Fibroblast of lung (primary cell): ENCODE data around the gene DCLK2. TPM values are rescaled to one million over a fixed set of nuclear protein-coding genes. Genes with fewer than 3 reads are reported as not detected.

ENCODE experiments used
- DNase-seq, 2 donors: peaks; one replicate each; pipeline versions ENCODE4 v3.0.0 to v3.0.0-alpha.2; 2010; ENCODE audit warnings: low read depth in 2 of 2
- H2AFZ ChIP-seq: 2 replicates; pipeline ENCODE4 v1.5.1; 2012; ENCODE audit warnings: low read length, control low read depth, inconsistent platforms
- H3K27ac ChIP-seq: 2 replicates; pipeline ENCODE4 v1.5.1; 2011; ENCODE audit warnings: low read length, control low read depth; ENCODE audit not compliant: insufficient read depth
- H3K27me3 ChIP-seq: 2 replicates; pipeline ENCODE4 v1.5.1; 2011; ENCODE audit warnings: mild to moderate bottlenecking, low read length; ENCODE audit not compliant: control insufficient read depth, insufficient read depth
- H3K36me3 ChIP-seq: 2 replicates; pipeline ENCODE4 v1.5.1; 2011; ENCODE audit warnings: low read length; ENCODE audit not compliant: control insufficient read depth, insufficient read depth
- H3K4me1 ChIP-seq: 2 replicates; pipeline ENCODE4 v1.5.1; 2011; ENCODE audit warnings: low read length; ENCODE audit not compliant: control insufficient read depth, insufficient read depth; ENCODE audit errors: extremely low read depth
- H3K4me2 ChIP-seq: 2 replicates; pipeline ENCODE4 v1.5.1; 2011; ENCODE audit warnings: low read length, control low read depth; ENCODE audit not compliant: insufficient read depth; ENCODE audit errors: extremely low read depth
- H3K4me3 ChIP-seq, 4 experiments: fragments of 200-600 bp in 1 of 4; sonication (generic) in 1 of 4; replicated peaks in 1 of 4; 2 replicates each; pipeline ENCODE4 v1.5.1; 2011 to 2016; ENCODE audit warnings: low read length in 4 of 4, low read depth in 3 of 4, mild to moderate bottlenecking in 3 of 4, control low read depth in 2 of 4, inconsistent platforms in 1 of 4, mixed read lengths in 1 of 4; ENCODE audit not compliant: insufficient read depth in 1 of 4; ENCODE audit errors: control extremely low read depth in 1 of 4
- H3K79me2 ChIP-seq: 2 replicates; pipeline ENCODE4 v1.5.1; 2012; ENCODE audit warnings: mild to moderate bottlenecking, low read length, inconsistent platforms; ENCODE audit not compliant: control insufficient read depth, insufficient read depth
- H3K9ac ChIP-seq: 2 replicates; pipeline ENCODE4 v1.5.1; 2011; ENCODE audit warnings: mild to moderate bottlenecking, low read length, control low read depth; ENCODE audit not compliant: insufficient read depth
- H3K9me3 ChIP-seq: 2 replicates; pipeline ENCODE4 v1.5.1; 2012; ENCODE audit warnings: low read depth, low read length; ENCODE audit not compliant: control insufficient read depth, insufficient read depth
- H4K20me1 ChIP-seq: 2 replicates; pipeline ENCODE4 v1.5.1; 2011; ENCODE audit warnings: low read length; ENCODE audit not compliant: control insufficient read depth, insufficient read depth; ENCODE audit errors: extremely low read depth
- EZH2 ChIP-seq: IDR thresholded peaks from 2 replicates; pipeline ENCODE4 v1.5.1; 2012; ENCODE audit warnings: low read length, control low read depth, mild to moderate bottlenecking; ENCODE audit errors: missing control alignments
- polyA plus RNA-seq, 2 donors: library from polyadenylated mRNA; depleted of rRNA in 1 of 2; stranded (reverse) in 1 of 2; unstranded in 1 of 2; fragments of >200 nt; gene quantifications; 2 replicates each; pipeline ENCODE4 v1.2.1, GENCODE V29; 2011 to 2012; ENCODE audit warnings: missing spikeins in 1 of 2
- total RNA-seq: library from RNA; depleted of rRNA; stranded (reverse); fragments of >200 nt; gene quantifications from 2 replicates; pipeline ENCODE4 v1.2.1, GENCODE V29; 2014
- TF ChIP-seq, protein P1 (sequence below), 2 donors: IDR thresholded peaks in 1 of 2; conservative IDR thresholded peaks in 1 of 2; 1 replicate in 1 of 2; 2 replicates in 1 of 2; pipeline ENCODE4 v1.5.1; 2011 to 2012; ENCODE audit warnings: low read length in 2 of 2, control low read depth in 1 of 2, inconsistent platforms in 1 of 2, low read depth in 1 of 2, mild to moderate bottlenecking in 1 of 2

The DCLK2 gene
- total and polyA plus RNA-seq, 2 donors (not counting 1 experiment from before 2014, with no cell fraction given): 3.8 to 14.0 TPM

DNA sequence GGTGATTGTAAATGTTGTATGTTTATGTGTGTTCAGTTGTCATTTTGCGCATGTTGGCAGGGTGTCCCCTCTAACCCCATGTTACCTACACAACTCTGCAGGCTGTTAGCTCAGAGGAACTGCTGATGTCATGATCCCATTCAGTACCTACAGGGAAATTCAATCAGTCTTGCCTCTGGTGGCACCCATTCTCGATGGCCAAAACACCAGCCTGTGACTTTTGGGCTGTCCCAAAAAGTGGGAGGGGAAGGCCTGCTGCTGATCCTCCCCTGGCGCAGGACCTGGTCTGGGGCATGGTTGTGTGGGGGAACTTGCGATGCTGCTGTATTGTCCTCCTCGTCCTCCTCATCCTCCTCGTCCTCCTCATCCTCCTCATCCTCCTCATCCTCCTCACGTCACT lies 174.5 kb downstream of the DCLK2 start:
- no peaks in the 10 kb centered on the region for H3K4me1 ChIP-seq
- H3K27me3 ChIP-seq: no peaks in the 10 kb centered on the region
- TF ChIP-seq, protein P1, sequence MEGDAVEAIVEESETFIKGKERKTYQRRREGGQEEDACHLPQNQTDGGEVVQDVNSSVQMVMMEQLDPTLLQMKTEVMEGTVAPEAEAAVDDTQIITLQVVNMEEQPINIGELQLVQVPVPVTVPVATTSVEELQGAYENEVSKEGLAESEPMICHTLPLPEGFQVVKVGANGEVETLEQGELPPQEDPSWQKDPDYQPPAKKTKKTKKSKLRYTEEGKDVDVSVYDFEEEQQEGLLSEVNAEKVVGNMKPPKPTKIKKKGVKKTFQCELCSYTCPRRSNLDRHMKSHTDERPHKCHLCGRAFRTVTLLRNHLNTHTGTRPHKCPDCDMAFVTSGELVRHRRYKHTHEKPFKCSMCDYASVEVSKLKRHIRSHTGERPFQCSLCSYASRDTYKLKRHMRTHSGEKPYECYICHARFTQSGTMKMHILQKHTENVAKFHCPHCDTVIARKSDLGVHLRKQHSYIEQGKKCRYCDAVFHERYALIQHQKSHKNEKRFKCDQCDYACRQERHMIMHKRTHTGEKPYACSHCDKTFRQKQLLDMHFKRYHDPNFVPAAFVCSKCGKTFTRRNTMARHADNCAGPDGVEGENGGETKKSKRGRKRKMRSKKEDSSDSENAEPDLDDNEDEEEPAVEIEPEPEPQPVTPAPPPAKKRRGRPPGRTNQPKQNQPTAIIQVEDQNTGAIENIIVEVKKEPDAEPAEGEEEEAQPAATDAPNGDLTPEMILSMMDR (conservative IDR thresholded peaks at IDR 0.05 in 1 of 2, IDR thresholded peaks at IDR 0.05 in 1 of 2; ENCODE audit: low read depth in 1 of 2, low read length in 2 of 2): no peak
- TF ChIP-seq EZH2: no peak
- H3K9me3 ChIP-seq: no peaks in the 10 kb centered on the region
- peaks cover 2% of the 10 kb centered on the region for H3K36me3 ChIP-seq
- H3K4me3 ChIP-seq: no peak overlapping the region
- no peak overlapping the region for H3K27ac ChIP-seq
- no peak for DNase-seq
- no peak overlapping the region for H3K9ac ChIP-seq
- H4K20me1 ChIP-seq: no peaks in the 10 kb centered on the region
- H2AFZ ChIP-seq: no peak overlapping the region
- H3K79me2 ChIP-seq: no peaks in the 10 kb centered on the region
- H3K4me2 ChIP-seq: no peak overlapping the region

- no peak overlapping the region for H3K4me2 ChIP-seq
Observed at GRCh38 chr4:150253416-150253815, 175.2 kb downstream of the DCLK2 start.

GRCh38 chr4:150253965-150254630 lies 175.9 kb downstream of the DCLK2 start:
- Histone ChIP-seq H2AFZ (no peak overlapping the region), H3K27me3 (no peaks in the 10 kb centered on the region), H3K4me3 (no peak overlapping the region), H4K20me1 (no peaks in the 10 kb centered on the region), H3K9me3 (no peaks in the 10 kb centered on the region), H3K79me2 (no peaks in the 10 kb centered on the region), H3K36me3 (peaks cover 2% of the 10 kb centered on the region), H3K4me2 (no peak overlapping the region), H3K4me1 (no peaks in the 10 kb centered on the region), H3K27ac (no peak overlapping the region), H3K9ac (no peak overlapping the region)
- no peak for DNase-seq
- TF ChIP-seq, protein P1 (conservative IDR thresholded peaks at IDR 0.05 in 1 of 2, IDR thresholded peaks at IDR 0.05 in 1 of 2; ENCODE audit: low read depth in 1 of 2, low read length in 2 of 2): no peak
- TF ChIP-seq EZH2: no peak

More at GRCh38 chr4:150253416-150253815, 175.2 kb downstream of the DCLK2 start:
- DNase-seq: no peak
- Histone ChIP-seq H4K20me1 (no peaks in the 10 kb centered on the region), H3K9ac (no peak overlapping the region), H3K27me3 (no peaks in the 10 kb centered on the region), H3K79me2 (no peaks in the 10 kb centered on the region), H2AFZ (no peak overlapping the region), H3K4me1 (no peaks in the 10 kb centered on the region), H3K36me3 (peaks cover 2% of the 10 kb centered on the region), H3K4me3 (no peak overlapping the region), H3K27ac (no peak overlapping the region), H3K9me3 (no peaks in the 10 kb centered on the region)
- TF ChIP-seq, protein P1 (conservative IDR thresholded peaks at IDR 0.05 in 1 of 2, IDR thresholded peaks at IDR 0.05 in 1 of 2; ENCODE audit: low read depth in 1 of 2, low read length in 2 of 2): no peak
- TF ChIP-seq EZH2: no peak
